ENCODE data around the gene TMBIM6.

DNA sequence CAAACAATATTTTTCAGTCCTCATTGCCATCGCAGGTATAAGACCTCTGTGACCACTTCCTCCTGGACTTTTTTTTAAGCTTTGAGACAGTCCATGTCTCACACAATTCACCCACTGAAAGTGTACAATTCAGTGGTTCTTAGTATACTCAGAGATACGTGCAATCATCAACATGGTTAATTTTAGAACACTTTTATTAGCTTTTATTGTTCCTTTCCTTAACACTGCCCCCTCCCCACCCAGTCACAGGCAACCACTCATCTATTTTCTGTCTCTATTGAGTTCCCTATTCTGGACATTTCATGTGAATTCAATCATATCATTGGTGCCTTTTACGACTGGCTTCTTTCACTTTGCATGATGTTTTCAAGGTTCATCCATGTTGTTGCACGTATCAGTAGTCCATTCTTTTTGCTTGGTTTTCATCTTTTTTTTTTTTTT lies 70.6 kb downstream of the TMBIM6 start:
- TF ChIP-seq, protein P1, sequence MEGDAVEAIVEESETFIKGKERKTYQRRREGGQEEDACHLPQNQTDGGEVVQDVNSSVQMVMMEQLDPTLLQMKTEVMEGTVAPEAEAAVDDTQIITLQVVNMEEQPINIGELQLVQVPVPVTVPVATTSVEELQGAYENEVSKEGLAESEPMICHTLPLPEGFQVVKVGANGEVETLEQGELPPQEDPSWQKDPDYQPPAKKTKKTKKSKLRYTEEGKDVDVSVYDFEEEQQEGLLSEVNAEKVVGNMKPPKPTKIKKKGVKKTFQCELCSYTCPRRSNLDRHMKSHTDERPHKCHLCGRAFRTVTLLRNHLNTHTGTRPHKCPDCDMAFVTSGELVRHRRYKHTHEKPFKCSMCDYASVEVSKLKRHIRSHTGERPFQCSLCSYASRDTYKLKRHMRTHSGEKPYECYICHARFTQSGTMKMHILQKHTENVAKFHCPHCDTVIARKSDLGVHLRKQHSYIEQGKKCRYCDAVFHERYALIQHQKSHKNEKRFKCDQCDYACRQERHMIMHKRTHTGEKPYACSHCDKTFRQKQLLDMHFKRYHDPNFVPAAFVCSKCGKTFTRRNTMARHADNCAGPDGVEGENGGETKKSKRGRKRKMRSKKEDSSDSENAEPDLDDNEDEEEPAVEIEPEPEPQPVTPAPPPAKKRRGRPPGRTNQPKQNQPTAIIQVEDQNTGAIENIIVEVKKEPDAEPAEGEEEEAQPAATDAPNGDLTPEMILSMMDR (IDR thresholded peaks at IDR 0.05): no peak
- TF ChIP-seq POLR2A (IDR thresholded peaks at IDR 0.05): no peak
